ENCODE measurements around the gene KCNK15. TPM values are rescaled to one million over a fixed set of nuclear protein-coding genes. Genes with fewer than 3 reads are reported as not detected.

KCNK15 gene
- total RNA-seq, 1 experiment from 2014 or later: 1.4 TPM

DNA sequence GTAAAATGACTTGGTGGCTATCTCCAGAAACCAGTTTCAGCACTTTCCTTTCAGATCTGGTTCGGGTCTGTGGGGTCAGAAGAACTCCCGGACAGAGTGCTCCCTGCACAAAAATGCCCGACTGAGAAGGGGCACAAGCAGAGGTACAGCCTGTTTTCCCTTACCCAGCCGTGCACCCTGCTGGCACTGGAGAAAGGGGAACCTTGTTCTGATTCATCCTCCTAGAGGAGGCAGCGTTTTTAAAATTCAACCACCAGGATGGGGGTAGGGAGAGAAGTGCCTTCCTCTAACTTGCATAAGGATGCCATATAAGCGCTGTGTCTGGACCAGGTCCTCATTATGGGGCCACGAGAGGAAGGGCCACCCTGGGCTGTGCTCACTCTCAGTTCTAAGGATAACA, 47.1 kb downstream of the KCNK15 start:
- Mint-ChIP-seq H3K27me3 (ENCODE audit: insufficient read depth, unreplicated experiment) (peaks cover 28% of the 10 kb centered on the region), H3K27ac (ENCODE audit: low read depth, unreplicated experiment) (no peak overlapping the region), H3K36me3 (ENCODE audit: insufficient read depth, unreplicated experiment) (no peaks in the 10 kb centered on the region), H3K9me3 (ENCODE audit: unreplicated experiment) (no peaks in the 10 kb centered on the region), H3K4me3 (ENCODE audit: unreplicated experiment) (no peak overlapping the region), H3K4me1 (ENCODE audit: insufficient read depth, unreplicated experiment) (no peaks in the 10 kb centered on the region)
- ChIA-PET POLR2A (interaction anchor here (1.5 kb wide), 1 partner anchor 12 kb away, joined by 3 read pairs; no protein-coding TSS in a partner anchor), CTCF (interaction anchor here (0.6 to 0.9 kb wide), 2 partner anchors 16 to 76 kb away, joined by 3 read pairs; no protein-coding TSS in a partner anchor)
- intact Hi-C loops (cut with micrococcal nuclease): no loop called here
- no peak for DNase-seq (ENCODE audit: unreplicated experiment)
- no TSS peak for BruUV-seq (replicated peaks)
- TF ChIP-seq CTCF (IDR thresholded peaks at IDR 0.05; ENCODE audit: unreplicated experiment): no peak

- H3K4me1 Mint-ChIP-seq (ENCODE audit: insufficient read depth, unreplicated experiment): no peaks in the 10 kb centered on the region
- H3K27ac Mint-ChIP-seq (ENCODE audit: low read depth, unreplicated experiment): no peak overlapping the region
- peaks cover 17% of the 10 kb centered on the region for H3K27me3 Mint-ChIP-seq (ENCODE audit: insufficient read depth, unreplicated experiment)
- POLR2A ChIA-PET: interaction anchor here (0.7 kb wide), 1 partner anchor 211 kb away, joined by 3 read pairs; no protein-coding TSS in a partner anchor
- DNase-seq (ENCODE audit: unreplicated experiment): no peak
- CTCF ChIA-PET: interaction anchor here (0.6 kb wide), 1 partner anchor 627 kb away, joined by 3 read pairs; no protein-coding TSS in a partner anchor
- no peak overlapping the region for H3K4me3 Mint-ChIP-seq (ENCODE audit: unreplicated experiment)
- H3K36me3 Mint-ChIP-seq (ENCODE audit: insufficient read depth, unreplicated experiment): no peaks in the 10 kb centered on the region
- no peaks in the 10 kb centered on the region for H3K9me3 Mint-ChIP-seq (ENCODE audit: unreplicated experiment)
- no TSS peak for BruUV-seq (replicated peaks)
- intact Hi-C loops (cut with micrococcal nuclease): no loop called here
- TF ChIP-seq CTCF (IDR thresholded peaks at IDR 0.05; ENCODE audit: unreplicated experiment): no peak
Measured at GRCh38 chr20:44795836-44796235, 50.2 kb downstream of the KCNK15 start.

DNA sequence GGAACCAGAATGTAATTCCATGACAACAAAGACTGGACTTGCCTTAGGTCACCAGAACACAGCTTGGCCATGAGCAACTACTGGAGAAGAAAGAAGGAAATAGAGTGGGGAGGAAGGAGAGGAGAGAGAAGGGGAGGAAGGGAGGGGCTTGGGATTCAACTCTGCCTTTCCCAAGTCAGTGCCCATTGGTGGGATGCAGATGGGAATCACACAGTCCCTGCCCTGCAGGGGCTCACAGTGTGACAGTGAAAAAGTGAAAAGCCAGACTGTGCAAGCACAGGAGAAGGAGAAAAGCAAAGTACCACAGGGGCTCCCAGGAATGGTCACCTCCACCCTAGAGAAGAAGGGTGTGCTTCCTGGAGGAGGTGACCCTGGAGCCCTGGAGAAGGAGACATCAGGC, 50.6 kb downstream of the KCNK15 start:
- no peaks in the 10 kb centered on the region for H3K9me3 Mint-ChIP-seq (ENCODE audit: unreplicated experiment)
- no TSS peak for BruUV-seq (replicated peaks)
- peaks cover 16% of the 10 kb centered on the region for H3K27me3 Mint-ChIP-seq (ENCODE audit: insufficient read depth, unreplicated experiment)
- POLR2A ChIA-PET: interaction anchor here (0.7 kb wide), 1 partner anchor 210 kb away, joined by 3 read pairs; no protein-coding TSS in a partner anchor
- no peak overlapping the region for H3K4me3 Mint-ChIP-seq (ENCODE audit: unreplicated experiment)
- no peaks in the 10 kb centered on the region for H3K4me1 Mint-ChIP-seq (ENCODE audit: insufficient read depth, unreplicated experiment)
- TF ChIP-seq CTCF (IDR thresholded peaks at IDR 0.05; ENCODE audit: unreplicated experiment): no peak
- no peak for DNase-seq (ENCODE audit: unreplicated experiment)
- CTCF ChIA-PET: interaction anchor here (0.5 to 0.6 kb wide), 3 partner anchors 78 to 627 kb away, joined by 3 read pairs; no protein-coding TSS in a partner anchor
- H3K36me3 Mint-ChIP-seq (ENCODE audit: insufficient read depth, unreplicated experiment): no peaks in the 10 kb centered on the region
- no peak overlapping the region for H3K27ac Mint-ChIP-seq (ENCODE audit: low read depth, unreplicated experiment)
- intact Hi-C loops (cut with micrococcal nuclease): no loop called here

GRCh38 chr20:44796758-44797457, 51.2 kb downstream of the KCNK15 start:
- CTCF ChIA-PET: interaction anchor here (0.5 to 0.7 kb wide), 5 partner anchors 64 to 628 kb away, joined by 3 to 4 read pairs (median 3); no protein-coding TSS in a partner anchor
- Mint-ChIP-seq H3K4me1 (ENCODE audit: insufficient read depth, unreplicated experiment) (no peaks in the 10 kb centered on the region), H3K27ac (ENCODE audit: low read depth, unreplicated experiment) (no peak overlapping the region), H3K27me3 (ENCODE audit: insufficient read depth, unreplicated experiment) (peaks cover 16% of the 10 kb centered on the region), H3K9me3 (ENCODE audit: unreplicated experiment) (no peaks in the 10 kb centered on the region), H3K4me3 (ENCODE audit: unreplicated experiment) (no peak overlapping the region), H3K36me3 (ENCODE audit: insufficient read depth, unreplicated experiment) (no peaks in the 10 kb centered on the region)
- POLR2A ChIA-PET: no interaction called here
- intact Hi-C loops (cut with micrococcal nuclease): no loop called here
- BruUV-seq (replicated peaks): no TSS peak
- DNase-seq (ENCODE audit: unreplicated experiment): no peak
- no peak for TF ChIP-seq CTCF (IDR thresholded peaks at IDR 0.05; ENCODE audit: unreplicated experiment)

Data from MCF 10A (cell line).